ENCODE data around the gene GLIPR1L1. TPM values are rescaled to one million over a fixed set of nuclear protein-coding genes. Genes with fewer than 3 reads are reported as not detected.
A peak's percentile ranks its signal among the peaks of the same experiment; 100 is the strongest.

GLIPR1L1 gene
- total RNA-seq, 1 experiment from 2014 or later = not detected

DNA sequence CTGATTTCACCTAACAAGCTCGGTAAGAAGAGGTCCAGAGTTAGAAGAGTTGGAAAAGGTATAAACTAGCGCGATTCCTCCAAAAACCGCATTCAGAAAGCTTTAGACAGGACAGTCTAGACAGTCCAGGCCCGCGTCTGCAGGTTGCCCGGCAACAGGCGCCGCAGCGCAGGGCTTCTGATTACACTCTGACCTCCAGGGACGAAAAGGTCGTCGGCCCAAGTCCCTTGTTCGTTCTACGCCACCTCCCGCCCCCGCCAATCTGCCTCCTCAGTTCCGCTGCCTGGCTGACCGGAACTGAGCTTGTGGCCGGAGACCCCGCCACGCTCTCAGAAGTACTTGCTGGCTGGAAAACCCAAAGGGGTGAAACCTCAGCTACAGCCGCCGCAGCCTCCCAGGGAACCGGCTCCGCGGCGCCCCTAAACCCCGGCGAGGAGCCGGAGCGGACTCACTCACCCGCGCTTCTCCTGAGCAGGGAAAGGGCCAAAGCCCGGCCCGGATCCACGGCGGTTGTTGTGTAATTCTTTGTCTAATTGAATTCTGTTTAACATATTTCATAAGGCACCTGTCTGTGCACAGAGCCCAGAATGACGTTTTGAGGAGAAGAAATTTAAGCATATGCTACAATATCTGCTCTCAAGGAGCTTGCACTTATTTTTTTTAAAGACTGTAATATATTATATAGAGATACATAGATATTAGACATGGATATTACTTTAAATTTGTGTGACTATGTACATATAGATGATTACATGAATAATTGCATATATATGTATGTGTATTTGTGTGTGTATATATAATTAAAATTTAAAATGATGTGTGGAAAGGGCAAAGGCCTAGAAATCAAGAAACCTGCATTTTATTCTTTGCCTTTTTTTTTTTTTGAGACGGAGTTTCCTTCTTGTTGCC lies 4.3 kb upstream of the GLIPR1L1 start, which contains the start of gene CAPS2 (continued):
- TF ChIP-seq, protein P1, sequence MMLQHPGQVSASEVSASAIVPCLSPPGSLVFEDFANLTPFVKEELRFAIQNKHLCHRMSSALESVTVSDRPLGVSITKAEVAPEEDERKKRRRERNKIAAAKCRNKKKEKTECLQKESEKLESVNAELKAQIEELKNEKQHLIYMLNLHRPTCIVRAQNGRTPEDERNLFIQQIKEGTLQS (CRISPR knock-in tag; conservative IDR thresholded peaks at IDR 0.05) = no peak
- TF ChIP-seq, protein P2, sequence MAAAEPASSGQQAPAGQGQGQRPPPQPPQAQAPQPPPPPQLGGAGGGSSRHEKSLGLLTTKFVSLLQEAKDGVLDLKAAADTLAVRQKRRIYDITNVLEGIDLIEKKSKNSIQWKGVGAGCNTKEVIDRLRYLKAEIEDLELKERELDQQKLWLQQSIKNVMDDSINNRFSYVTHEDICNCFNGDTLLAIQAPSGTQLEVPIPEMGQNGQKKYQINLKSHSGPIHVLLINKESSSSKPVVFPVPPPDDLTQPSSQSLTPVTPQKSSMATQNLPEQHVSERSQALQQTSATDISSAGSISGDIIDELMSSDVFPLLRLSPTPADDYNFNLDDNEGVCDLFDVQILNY (CRISPR knock-in tag; IDR thresholded peaks at IDR 0.05) = 0 out of 2 replicates have a peak, but pooled peaks have one; percentile 62
- TF ChIP-seq, protein P3, sequence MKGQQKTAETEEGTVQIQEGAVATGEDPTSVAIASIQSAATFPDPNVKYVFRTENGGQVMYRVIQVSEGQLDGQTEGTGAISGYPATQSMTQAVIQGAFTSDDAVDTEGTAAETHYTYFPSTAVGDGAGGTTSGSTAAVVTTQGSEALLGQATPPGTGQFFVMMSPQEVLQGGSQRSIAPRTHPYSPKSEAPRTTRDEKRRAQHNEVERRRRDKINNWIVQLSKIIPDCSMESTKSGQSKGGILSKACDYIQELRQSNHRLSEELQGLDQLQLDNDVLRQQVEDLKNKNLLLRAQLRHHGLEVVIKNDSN (CRISPR knock-in tag; IDR thresholded peaks at IDR 0.05) = no peak
- TF ChIP-seq, protein P4, sequence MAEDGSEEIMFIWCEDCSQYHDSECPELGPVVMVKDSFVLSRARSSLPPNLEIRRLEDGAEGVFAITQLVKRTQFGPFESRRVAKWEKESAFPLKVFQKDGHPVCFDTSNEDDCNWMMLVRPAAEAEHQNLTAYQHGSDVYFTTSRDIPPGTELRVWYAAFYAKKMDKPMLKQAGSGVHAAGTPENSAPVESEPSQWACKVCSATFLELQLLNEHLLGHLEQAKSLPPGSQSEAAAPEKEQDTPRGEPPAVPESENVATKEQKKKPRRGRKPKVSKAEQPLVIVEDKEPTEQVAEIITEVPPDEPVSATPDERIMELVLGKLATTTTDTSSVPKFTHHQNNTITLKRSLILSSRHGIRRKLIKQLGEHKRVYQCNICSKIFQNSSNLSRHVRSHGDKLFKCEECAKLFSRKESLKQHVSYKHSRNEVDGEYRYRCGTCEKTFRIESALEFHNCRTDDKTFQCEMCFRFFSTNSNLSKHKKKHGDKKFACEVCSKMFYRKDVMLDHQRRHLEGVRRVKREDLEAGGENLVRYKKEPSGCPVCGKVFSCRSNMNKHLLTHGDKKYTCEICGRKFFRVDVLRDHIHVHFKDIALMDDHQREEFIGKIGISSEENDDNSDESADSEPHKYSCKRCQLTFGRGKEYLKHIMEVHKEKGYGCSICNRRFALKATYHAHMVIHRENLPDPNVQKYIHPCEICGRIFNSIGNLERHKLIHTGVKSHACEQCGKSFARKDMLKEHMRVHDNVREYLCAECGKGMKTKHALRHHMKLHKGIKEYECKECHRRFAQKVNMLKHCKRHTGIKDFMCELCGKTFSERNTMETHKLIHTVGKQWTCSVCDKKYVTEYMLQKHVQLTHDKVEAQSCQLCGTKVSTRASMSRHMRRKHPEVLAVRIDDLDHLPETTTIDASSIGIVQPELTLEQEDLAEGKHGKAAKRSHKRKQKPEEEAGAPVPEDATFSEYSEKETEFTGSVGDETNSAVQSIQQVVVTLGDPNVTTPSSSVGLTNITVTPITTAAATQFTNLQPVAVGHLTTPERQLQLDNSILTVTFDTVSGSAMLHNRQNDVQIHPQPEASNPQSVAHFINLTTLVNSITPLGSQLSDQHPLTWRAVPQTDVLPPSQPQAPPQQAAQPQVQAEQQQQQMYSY (CRISPR knock-in tag; IDR thresholded peaks at IDR 0.05) = peak; percentile 100
- TF ChIP-seq CREM (CRISPR knock-in tag; IDR thresholded peaks at IDR 0.05) = peak; percentile 74; the same call in 1 of the 2 replicates
- TF ChIP-seq ZNF416 (CRISPR knock-in tag; IDR thresholded peaks at IDR 0.05) = no peak
- 0 out of 2 replicates have a peak, but pooled peaks have one; percentile 61 for TF ChIP-seq TP53 (CRISPR knock-in tag; IDR thresholded peaks at IDR 0.05)
- TF ChIP-seq, protein P5, sequence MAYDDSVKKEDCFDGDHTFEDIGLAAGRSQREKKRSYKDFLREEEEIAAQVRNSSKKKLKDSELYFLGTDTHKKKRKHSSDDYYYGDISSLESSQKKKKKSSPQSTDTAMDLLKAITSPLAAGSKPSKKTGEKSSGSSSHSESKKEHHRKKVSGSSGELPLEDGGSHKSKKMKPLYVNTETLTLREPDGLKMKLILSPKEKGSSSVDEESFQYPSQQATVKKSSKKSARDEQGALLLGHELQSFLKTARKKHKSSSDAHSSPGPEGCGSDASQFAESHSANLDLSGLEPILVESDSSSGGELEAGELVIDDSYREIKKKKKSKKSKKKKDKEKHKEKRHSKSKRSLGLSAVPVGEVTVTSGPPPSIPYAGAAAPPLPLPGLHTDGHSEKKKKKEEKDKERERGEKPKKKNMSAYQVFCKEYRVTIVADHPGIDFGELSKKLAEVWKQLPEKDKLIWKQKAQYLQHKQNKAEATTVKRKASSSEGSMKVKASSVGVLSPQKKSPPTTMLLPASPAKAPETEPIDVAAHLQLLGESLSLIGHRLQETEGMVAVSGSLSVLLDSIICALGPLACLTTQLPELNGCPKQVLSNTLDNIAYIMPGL (CRISPR knock-in tag; IDR thresholded peaks at IDR 0.05) = 0 out of 2 replicates have a peak, but pooled peaks have one; percentile 28
- TF ChIP-seq FOXJ3 (CRISPR knock-in tag; IDR thresholded peaks at IDR 0.05; ENCODE audit: borderline replicate concordance) = no peak
- TF ChIP-seq ETV6 (CRISPR knock-in tag; IDR thresholded peaks at IDR 0.05) = peak; percentile 52; the same call in 1 of the 2 replicates
- TF ChIP-seq GABPB1 (CRISPR knock-in tag; IDR thresholded peaks at IDR 0.05) = peak; percentile 54; the same call in 1 of the 2 replicates
- peak; percentile 53; the same call in 1 of the 2 replicates for TF ChIP-seq ZNF138 (CRISPR knock-in tag; conservative IDR thresholded peaks at IDR 0.05)
- peak; percentile 49; the same call in 1 of the 2 replicates for TF ChIP-seq ZNF121 (CRISPR knock-in tag; IDR thresholded peaks at IDR 0.05)
- no peak for TF ChIP-seq ATF1 (CRISPR knock-in tag; IDR thresholded peaks at IDR 0.05)
- TF ChIP-seq, protein P6, sequence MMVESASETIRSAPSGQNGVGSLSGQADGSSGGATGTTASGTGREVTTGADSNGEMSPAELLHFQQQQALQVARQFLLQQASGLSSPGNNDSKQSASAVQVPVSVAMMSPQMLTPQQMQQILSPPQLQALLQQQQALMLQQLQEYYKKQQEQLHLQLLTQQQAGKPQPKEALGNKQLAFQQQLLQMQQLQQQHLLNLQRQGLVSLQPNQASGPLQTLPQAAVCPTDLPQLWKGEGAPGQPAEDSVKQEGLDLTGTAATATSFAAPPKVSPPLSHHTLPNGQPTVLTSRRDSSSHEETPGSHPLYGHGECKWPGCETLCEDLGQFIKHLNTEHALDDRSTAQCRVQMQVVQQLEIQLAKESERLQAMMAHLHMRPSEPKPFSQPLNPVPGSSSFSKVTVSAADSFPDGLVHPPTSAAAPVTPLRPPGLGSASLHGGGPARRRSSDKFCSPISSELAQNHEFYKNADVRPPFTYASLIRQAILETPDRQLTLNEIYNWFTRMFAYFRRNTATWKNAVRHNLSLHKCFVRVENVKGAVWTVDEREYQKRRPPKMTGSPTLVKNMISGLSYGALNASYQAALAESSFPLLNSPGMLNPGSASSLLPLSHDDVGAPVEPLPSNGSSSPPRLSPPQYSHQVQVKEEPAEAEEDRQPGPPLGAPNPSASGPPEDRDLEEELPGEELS (CRISPR knock-in tag; IDR thresholded peaks at IDR 0.05) = peak; percentile 41; the same call in 1 of the 2 replicates

DNA sequence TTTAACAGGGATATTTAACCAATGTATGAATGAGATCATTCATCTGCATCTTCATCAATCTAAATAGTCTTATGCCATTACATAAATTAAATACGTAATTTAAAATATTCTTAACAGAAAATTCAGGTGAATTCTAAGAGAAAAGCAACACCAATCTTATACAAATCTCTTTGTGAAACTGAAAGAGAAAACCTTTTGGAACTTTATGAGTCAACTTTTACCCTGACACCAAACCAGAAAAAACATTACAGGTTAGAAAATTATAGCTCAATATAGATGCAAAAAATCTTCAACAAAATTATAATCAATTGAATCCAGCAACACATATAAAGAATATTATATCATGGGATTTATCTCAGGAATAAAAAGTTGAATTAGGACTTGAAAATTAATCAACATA lies 3.4 kb downstream of the GLIPR1L1 start:
- H3K9me3 Mint-ChIP-seq = peaks cover 12% of the 10 kb centered on the region
- H3K4me3 Mint-ChIP-seq = no peak overlapping the region
- CTCF ChIA-PET = no interaction called here
- no peaks in the 10 kb centered on the region for H3K27me3 Mint-ChIP-seq (ENCODE audit: low read depth)
- H3K4me1 Mint-ChIP-seq = peaks cover 9% of the 10 kb centered on the region
- DNase-seq (ENCODE audit: low spot score) (no peak), ATAC-seq (no peak)
- POLR2A ChIA-PET = no interaction called here
- H3K36me3 Mint-ChIP-seq = no peaks in the 10 kb centered on the region
- no peak overlapping the region for H3K27ac Mint-ChIP-seq
- no peak for TF ChIP-seq ZBTB21 (CRISPR knock-in tag; IDR thresholded peaks at IDR 0.05; ENCODE audit: borderline replicate concordance)
- no peak for TF ChIP-seq RORB (CRISPR knock-in tag; IDR thresholded peaks at IDR 0.05)
- no peak for TF ChIP-seq SP1 (CRISPR knock-in tag; conservative IDR thresholded peaks at IDR 0.05)
- no peak for TF ChIP-seq TEAD4 (CRISPR knock-in tag; IDR thresholded peaks at IDR 0.05)
- no peak for TF ChIP-seq OVOL2 (CRISPR knock-in tag; IDR thresholded peaks at IDR 0.05; ENCODE audit: borderline replicate concordance)
- no peak for TF ChIP-seq JUN (CRISPR knock-in tag; IDR thresholded peaks at IDR 0.05)
- TF ChIP-seq, protein P7, sequence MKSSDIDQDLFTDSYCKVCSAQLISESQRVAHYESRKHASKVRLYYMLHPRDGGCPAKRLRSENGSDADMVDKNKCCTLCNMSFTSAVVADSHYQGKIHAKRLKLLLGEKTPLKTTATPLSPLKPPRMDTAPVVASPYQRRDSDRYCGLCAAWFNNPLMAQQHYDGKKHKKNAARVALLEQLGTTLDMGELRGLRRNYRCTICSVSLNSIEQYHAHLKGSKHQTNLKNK (CRISPR knock-in tag; IDR thresholded peaks at IDR 0.05) = no peak
- TF ChIP-seq TEAD1 (CRISPR knock-in tag; IDR thresholded peaks at IDR 0.05) = no peak
- TF ChIP-seq, protein P8, sequence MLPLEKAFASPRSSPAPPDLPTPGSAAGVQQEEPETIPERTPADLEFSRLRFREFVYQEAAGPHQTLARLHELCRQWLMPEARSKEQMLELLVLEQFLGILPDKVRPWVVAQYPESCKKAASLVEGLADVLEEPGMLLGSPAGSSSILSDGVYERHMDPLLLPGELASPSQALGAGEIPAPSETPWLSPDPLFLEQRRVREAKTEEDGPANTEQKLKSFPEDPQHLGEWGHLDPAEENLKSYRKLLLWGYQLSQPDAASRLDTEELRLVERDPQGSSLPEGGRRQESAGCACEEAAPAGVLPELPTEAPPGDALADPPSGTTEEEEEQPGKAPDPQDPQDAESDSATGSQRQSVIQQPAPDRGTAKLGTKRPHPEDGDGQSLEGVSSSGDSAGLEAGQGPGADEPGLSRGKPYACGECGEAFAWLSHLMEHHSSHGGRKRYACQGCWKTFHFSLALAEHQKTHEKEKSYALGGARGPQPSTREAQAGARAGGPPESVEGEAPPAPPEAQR (CRISPR knock-in tag; IDR thresholded peaks at IDR 0.05) = no peak
- no peak for TF ChIP-seq NR3C1 (CRISPR knock-in tag; conservative IDR thresholded peaks at IDR 0.05; ENCODE audit: low read depth)
